Measurements from ENCODE around the gene SEC63.

SEC63 gene

GRCh38 chr6:107853230-107853629 lies 104.8 kb downstream of the SEC63 start:
- no peak for DNase-seq

DNA sequence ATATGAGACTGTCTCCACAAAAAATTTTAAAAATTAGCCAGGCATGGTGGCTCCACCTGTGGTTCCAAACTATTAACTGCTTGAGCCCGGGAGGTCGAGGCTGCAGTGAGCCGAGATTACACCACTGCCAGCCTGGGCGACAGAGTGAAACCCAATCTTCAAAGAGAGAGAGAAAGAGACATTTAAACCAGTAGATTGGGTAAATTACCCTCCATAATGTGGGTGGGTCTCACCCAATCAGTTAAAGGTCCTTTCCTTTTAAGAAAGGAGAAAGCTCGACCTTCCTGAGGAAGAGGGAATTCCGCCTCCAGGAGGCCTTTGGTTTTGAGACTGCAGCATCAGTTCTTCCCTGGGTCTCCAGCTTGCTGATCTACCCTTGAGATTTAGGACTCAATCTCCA lies 108.7 kb downstream of the SEC63 start:
- no peak for DNase-seq

GRCh38 chr6:107847844-107848802 lies 109.9 kb downstream of the SEC63 start:
- peak; percentile 28 for DNase-seq

- no peak for DNase-seq
Observed at GRCh38 chr6:107846262-107846795, 111.7 kb downstream of the SEC63 start.

DNA sequence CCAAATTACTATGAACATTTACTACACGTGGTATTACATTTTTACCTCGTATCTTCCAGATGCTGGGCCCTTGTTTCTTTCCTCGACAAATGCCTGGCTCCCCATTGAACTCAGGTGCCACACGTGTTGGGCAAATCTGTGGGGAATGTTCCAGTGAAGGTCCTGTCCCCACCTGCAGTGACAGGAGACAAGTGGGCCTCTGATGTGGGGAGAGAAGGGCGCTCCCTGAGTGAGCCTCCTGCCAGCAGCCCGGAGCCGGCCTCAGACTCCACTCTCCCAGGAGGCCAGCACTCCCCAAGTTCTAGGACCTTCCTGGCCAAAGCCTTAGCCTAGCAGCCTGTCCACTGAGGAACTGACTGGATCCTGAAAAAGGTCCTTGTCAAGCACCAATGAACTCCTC lies 112.2 kb downstream of the SEC63 start:
- DNase-seq: no peak

DNA sequence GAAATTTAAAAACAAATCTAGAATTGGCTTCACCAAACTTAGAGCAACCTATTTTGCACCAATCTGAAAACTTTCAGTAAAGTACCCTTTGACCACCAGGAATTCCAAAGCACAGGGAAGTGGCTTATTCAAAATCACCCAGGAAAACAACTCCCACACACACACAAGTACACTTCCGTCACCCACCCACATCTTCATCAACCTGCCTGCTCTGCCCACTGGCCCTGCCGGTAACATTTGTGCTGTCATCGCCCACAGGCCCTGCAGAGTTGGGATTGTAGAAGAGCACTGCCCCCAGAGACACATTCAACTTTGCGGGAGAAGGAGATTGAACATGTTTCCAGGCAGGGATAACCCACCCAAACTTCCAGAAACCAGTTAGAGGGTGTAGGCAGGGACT lies 114.6 kb downstream of the SEC63 start:
- DNase-seq: no peak

DNA sequence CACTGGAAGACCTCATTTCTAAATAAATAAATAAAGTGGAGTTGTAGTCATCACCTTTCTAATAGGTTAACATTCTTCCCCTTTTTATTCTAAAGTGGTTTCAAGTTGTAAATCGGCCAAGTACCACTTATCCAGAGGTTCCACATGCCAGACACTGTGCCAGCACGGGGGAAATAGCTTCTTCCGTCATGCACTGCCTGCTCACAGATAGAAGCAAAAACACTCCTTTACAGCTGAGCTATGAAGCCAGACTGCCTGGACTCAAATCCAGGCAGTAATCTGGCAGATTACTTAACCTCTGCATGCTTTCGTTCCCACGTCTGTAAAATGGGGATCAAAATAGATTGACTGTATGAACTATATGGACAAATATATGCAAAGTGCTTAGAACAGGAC lies 116.7 kb downstream of the SEC63 start:
- DNase-seq: no peak

DNA sequence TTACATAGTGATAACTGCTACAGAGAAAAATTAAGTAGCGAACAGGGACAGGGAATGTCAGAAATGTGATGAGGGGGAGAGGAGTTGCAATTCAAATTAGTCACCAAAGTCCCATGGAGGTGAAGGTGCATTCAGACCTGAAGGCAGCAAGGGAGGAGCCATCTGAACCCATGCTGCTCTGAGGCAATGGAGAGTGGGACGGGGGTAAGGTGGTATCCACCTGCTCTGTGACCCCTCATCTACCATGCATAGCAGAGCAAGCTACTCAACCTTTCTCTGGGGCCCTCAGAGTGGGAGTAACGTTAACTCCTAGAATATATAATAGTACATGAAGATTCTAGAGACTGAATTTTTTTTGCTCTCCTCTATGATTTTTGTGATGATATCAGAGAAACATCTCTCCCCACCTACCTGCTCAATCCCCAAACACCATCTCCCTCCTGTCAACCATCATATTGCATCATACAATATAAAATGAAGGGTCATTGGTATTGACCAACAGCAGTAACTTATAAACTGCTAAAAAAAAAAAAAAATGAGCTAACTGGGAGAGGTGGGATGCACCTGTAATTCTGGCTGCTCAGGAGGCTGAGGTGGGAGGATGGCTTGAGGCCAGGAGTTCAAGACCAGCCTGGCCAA lies 117.3 kb downstream of the SEC63 start:
- no peak for DNase-seq

GRCh38 chr6:107833136-107833535 lies 124.9 kb downstream of the SEC63 start:
- no peak for DNase-seq

DNA sequence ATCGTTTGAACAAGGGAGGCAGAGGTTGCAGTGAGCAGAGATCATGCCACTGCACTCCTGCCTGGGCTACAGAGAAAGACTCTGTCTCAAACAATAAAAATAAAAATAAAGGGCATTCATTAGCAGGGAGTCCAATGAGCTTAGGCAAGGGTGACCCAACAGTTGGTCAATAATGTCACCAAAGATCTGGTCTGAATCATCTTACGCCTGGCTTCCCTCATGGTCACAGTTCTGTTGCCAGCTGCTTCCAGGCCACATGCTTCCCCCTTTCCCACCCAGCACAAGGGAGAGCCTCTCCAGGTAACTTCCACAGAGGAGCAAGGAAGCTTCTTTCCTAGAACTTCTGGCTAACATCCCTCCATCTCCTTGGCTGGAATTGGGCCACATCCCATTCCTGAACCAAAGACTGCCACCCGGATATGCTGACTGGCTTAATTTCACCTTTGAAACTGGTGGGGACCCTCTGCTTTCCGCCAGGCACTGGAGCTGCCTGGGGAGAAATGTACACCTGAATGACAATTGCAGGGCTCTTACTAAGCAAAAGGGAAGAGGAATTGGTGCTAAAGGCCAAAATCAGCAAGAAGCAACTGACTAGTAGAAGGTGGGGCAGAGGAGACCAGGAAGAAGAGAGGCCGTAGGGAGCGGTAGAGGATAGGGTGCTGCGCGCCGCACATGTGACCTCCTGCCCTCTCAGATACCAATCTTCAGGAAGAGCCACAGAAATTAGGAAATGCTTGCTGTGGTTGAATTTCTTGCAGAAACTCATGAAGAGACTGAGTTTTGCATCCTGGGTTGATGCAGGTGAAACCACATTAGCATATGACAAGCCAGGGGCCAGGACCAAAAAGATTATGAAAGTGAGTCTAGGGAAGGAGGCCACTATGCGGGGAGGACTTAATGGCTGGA lies 125.6 kb downstream of the SEC63 start:
- no peak for DNase-seq

DNA sequence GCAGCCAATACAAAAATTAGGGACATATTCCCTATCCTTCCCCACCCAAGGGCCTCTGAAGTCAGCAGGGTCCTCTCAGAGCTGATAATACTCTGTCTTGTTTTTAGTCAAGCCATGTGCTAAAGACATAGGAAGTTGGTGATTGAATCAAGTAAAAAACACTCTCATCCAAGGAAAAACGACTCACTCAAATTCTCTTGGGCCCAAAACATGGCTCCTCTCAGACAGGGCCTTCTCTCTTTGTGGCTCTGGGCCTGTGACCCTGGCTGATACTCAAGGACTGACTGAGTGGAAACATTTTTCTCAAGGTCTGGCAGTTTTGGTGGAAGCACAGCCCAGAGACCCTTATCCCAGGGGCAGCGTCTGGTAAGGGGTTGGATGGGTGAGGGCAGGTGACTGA lies 127.9 kb downstream of the SEC63 start:
- DNase-seq: no peak

DNA sequence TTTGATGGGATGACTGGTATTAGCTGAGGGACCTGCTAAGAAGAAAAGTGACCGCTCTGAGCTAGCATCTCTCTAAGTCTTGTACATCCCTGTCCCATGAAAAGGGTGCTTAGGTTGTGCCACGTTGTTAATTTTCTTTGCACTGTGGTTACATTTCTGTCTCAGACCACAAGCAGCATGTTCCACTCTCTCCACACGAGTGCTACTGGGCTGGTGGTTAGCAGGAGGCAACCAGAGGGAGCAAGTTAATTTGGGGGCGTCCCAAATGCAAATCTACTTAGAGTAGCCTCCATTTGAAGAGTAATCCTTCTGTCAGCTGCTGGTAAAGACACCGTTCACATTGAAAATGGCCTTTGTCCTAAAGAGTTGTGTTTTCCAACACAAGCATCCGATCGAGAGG lies 130.5 kb downstream of the SEC63 start:
- no peak for DNase-seq

DNA sequence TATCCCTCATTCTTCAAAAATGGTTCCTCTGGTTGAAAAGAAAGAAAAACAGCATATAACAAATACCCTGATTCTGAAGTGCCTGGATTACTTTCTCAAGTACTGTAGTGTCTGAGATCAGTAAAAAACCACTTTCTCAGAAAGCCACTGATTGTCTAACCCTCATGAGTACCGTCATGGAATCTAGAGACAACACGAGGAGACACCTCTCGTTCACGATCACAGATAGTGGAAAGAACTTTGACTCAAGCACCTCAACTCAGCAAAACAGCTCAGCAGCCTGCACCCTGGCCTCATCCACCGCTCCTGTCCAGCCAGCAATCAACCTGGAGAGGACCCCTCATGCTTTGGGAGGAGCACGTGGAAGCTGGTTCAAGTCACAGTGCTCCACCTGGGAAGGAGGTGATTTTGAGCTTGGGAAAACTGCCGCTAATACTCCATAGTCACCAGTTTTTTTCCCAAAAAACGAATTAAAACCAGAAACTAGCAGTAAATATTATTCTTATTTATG lies 134.9 kb downstream of the SEC63 start:
- DNase-seq: no peak

- DNase-seq: no peak
Observed at GRCh38 chr6:107822176-107823046, 135.6 kb downstream of the SEC63 start.

DNA sequence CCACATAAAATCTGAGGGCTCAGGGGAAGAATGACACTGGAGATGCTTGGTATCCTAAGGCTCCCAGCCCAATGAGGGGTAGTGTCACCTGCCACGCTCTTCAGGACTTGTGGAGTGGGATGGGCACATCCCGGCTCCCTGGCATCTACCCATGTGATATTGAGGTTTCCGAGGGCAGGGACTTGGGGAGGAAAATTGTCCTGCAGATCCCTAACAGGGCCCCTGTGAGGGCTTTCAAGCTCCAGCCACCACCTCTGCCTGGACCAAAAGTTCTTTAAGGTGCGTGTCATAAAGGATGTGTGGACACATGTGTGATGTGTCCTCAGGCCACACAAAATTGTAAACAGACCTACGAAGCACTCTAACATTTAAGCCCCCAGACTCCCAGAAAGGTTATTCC lies 136.4 kb downstream of the SEC63 start:
- DNase-seq: no peak

DNA sequence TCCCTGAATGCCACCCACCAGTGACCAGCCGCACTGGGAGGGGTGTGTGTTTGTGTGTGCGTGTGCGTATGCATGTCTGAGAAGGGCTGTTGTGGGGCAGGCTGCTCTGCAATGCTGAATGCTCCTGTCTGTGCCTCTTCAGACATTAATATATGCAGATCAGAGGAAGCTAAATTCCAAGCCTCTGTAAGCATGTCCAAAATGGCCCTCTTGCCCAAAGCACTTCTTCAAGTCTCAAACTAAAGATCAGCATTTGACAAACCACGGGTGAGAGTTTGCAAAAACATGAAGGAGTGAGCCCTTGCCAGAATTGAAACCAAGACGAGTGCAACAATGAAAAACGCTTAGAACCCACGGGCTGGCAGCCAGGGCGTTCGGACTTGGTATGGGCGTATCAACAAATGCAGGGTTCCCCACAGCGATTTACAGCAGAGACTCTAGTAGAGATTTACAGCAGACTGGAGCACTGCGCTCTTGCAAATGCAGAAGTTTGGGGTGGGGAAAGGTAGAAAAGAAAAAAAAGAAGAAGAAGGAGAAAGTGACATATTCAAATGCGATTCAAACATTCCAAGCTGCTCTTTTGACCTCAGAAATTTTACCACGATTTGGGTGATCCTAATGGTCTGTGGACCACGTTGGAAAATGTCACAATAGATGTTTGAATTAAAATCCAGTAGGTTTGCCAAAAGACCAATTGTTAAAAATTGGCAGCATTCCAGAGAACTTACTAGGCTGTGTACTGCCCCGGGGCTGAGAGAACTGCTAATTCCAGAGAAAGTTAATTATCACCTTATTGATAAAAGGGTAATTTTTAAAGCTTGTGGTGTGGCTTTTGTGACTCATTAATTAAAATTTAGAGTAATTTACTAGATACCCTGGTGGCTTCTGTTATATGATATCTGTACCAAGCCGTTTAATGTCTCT lies 137.4 kb downstream of the SEC63 start:
- peak; percentile 4 for DNase-seq

- peak; percentile 2 for DNase-seq
Observed at GRCh38 chr6:107819964-107820337, 138.1 kb downstream of the SEC63 start.

GRCh38 chr6:107819217-107819616 lies 138.8 kb downstream of the SEC63 start:
- DNase-seq: no peak

DNA sequence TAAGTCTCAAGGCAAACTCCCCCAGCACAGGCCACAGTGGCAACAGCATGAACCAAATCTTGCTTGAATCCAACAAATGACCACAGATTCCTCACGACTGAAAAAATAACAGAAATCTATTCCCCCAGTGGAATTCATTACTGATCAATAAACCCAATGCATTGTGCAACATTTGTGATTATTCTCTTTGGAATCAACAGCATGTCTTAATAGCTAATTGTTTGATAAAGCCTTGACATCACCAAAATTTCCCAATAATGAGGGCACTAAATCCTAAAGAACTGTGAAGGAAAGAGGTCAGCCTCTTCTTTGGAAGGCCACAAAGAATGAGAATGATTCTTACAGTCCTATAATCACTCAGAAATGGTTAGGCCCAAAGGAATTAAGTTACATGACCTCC lies 139.7 kb downstream of the SEC63 start:
- no peak for DNase-seq

DNA sequence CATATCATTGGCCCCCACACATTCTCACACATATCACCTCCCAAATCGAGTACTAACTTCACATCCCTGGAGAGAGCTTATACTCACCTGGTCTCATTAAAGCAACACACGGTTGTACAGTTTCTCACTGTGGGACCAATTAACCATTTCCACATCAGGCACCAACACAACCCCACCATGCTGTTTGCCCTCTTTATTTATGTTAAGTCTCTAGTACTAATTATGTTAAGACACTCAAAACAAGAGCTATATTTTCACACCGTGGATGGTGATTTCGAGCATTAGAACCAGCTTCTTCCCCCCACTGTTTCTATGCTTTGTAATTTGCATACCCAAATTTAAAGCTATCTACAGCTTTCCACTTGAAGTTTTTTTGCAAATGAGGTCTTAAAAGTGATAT lies 140.2 kb downstream of the SEC63 start:
- DNase-seq: no peak
